Measurements from ENCODE around the gene FHOD3.
"Not testable (repeated sequence)": the region's sequence is repeated elsewhere in the genome, so short reads cannot be mapped to it uniquely, and the experiment has no call there.

FHOD3 gene

DNA sequence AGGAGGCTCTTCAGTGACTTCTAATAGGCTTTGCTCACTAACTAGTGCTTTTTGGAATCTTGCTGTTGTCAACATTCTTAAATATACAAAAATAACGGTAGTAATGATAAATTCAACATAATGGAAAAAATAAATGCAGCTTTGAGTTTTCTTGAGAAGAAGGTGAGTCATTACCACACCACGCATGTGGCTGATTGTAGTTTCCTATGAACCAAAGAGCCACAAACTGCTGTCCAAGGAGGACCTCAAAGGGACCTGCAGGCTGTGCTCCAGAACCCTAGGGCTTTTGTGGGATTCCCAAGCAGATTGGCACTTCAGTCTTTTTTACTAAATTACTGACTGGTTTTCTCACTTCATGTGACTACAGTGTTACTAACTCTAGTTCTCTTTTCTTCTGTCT, 464.6 kb downstream of the FHOD3 start (continued):
- TF ChIP-seq, protein P1, sequence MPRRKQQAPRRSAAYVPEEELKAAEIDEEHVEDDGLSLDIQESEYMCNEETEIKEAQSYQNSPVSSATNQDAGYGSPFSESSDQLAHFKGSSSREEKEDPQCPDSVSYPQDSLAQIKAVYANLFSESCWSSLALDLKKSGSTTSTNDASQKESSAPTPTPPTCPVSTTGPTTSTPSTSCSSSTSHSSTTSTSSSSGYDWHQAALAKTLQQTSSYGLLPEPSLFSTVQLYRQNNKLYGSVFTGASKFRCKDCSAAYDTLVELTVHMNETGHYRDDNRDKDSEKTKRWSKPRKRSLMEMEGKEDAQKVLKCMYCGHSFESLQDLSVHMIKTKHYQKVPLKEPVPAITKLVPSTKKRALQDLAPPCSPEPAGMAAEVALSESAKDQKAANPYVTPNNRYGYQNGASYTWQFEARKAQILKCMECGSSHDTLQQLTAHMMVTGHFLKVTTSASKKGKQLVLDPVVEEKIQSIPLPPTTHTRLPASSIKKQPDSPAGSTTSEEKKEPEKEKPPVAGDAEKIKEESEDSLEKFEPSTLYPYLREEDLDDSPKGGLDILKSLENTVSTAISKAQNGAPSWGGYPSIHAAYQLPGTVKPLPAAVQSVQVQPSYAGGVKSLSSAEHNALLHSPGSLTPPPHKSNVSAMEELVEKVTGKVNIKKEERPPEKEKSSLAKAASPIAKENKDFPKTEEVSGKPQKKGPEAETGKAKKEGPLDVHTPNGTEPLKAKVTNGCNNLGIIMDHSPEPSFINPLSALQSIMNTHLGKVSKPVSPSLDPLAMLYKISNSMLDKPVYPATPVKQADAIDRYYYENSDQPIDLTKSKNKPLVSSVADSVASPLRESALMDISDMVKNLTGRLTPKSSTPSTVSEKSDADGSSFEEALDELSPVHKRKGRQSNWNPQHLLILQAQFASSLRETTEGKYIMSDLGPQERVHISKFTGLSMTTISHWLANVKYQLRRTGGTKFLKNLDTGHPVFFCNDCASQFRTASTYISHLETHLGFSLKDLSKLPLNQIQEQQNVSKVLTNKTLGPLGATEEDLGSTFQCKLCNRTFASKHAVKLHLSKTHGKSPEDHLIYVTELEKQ (tag by site-specific recombination; IDR thresholded peaks at IDR 0.05; ENCODE audit: borderline replicate concordance): no peak
- no peak for TF ChIP-seq SCRT2 (tag by site-specific recombination; IDR thresholded peaks at IDR 0.05)

DNA sequence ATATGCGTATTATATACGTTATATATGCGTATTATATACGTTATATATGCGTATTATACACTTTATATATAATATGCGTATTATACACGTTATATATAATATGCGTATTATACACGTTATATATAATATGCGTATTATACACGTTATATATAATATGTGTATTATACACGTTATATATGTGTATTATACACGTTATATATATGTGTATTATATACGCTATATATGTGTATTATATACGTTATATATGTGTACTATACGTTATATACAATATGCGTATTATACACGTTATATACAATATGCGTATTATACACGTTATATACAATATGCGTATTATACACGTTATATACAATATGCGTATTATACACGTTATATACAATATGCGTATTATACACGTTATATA, 465.5 kb downstream of the FHOD3 start:
- H3K9me3 ChIP-seq (ENCODE audit: control insufficient read depth, insufficient read depth, low read depth, low read length); H3K4me3 ChIP-seq (ENCODE audit: low read depth, low read length); POLR2A ChIA-PET; H3K4me1 ChIP-seq (ENCODE audit: control insufficient read depth, insufficient read depth, low read length); H3K27ac ChIP-seq (ENCODE audit: extremely low read depth, low read depth, low read length); H3K36me3 ChIP-seq (ENCODE audit: control insufficient read depth in 2 of 2, insufficient read depth in 1 of 2, low read length in 2 of 2): not testable (repeated sequence)
- CTCF ChIA-PET: interaction anchor here (1.2 kb wide), 1 partner anchor 75 kb away, joined by 6 read pairs; no protein-coding TSS in a partner anchor

DNA sequence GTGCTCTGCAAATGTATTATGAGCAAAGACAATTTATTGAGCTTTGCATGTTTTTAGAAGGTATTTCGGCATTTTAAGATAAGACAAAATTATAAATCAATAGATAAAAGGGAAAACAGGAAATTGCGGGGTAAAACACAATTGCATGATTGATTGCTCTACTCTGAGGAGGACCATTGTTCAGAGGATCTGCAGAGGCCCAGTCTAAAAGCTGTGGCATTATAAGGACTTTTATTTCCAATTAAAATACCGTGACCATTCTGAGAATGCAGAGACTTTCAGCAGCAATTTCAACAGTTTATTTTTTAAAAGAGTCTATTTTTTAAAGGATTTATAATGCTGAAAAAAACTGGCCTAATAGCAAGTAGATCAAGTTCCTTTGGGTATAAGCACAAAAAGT, 469.3 kb downstream of the FHOD3 start:
- ChIA-PET CTCF (interaction anchor here (0.7 kb wide), 1 partner anchor 14 kb away, joined by 3 read pairs; no protein-coding TSS in a partner anchor), POLR2A (no interaction called here)
- Histone ChIP-seq H3K36me3 (ENCODE audit: control insufficient read depth in 2 of 2, insufficient read depth in 1 of 2, low read length in 2 of 2) (peaks cover 0 to 4% of the 10 kb centered on the region in 2 experiments; a peak in 1 of 3 replicates), H3K4me3 (ENCODE audit: low read depth, low read length) (no peak overlapping the region), H3K4me1 (ENCODE audit: control insufficient read depth, insufficient read depth, low read length) (no peaks in the 10 kb centered on the region), H3K27ac (ENCODE audit: extremely low read depth, low read depth, low read length) (no peak overlapping the region), H3K9me3 (ENCODE audit: control insufficient read depth, insufficient read depth, low read depth, low read length) (no peaks in the 10 kb centered on the region)
- 0 out of 2 replicates have a peak, but pooled peaks have one; percentile 29 for TF ChIP-seq TCF7L2 (IDR thresholded peaks at IDR 0.05; ENCODE audit: borderline replicate concordance, low read depth, low read length)
- TF ChIP-seq ZNF10 (tag by site-specific recombination; IDR thresholded peaks at IDR 0.05): no peak

DNA sequence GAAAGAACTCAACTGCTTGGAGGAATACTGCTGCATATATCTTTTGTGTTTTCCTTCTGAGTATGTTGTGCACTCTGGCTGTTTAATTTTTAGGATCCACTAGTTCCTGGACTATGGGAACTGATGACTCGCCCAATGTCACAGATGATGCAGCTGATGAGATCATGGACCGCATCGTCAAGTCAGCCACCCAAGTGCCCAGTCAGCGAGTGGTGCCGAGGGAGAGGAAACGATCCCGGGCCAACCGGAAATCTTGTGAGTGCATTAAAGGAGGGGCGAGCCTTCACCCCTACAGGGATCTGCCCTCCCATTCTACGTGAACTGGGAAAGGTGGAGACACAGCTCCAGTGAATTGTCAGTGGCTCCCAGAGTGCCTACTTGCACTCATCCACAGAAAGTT, 471.7 kb downstream of the FHOD3 start:
- Histone ChIP-seq H3K36me3 (ENCODE audit: control insufficient read depth in 2 of 2, insufficient read depth in 1 of 2, low read length in 2 of 2) (peaks cover 0 to 4% of the 10 kb centered on the region in 2 experiments; a peak in 1 of 3 replicates), H3K4me1 (ENCODE audit: control insufficient read depth, insufficient read depth, low read length) (no peaks in the 10 kb centered on the region), H3K27ac (ENCODE audit: extremely low read depth, low read depth, low read length) (no peak overlapping the region), H3K4me3 (ENCODE audit: low read depth, low read length) (no peak overlapping the region), H3K9me3 (ENCODE audit: control insufficient read depth, insufficient read depth, low read depth, low read length) (no peaks in the 10 kb centered on the region)
- TF ChIP-seq GLIS1 (tag by site-specific recombination; IDR thresholded peaks at IDR 0.05) (no peak), RBAK (tag by site-specific recombination; IDR thresholded peaks at IDR 0.05) (peak; percentile 60; the same call in 1 of the 2 replicates)
- ChIA-PET CTCF (interaction anchor here (0.5 to 2.1 kb wide), 9 partner anchors 11 to 934 kb away, joined by 3 to 6 read pairs (median 3); no protein-coding TSS in a partner anchor), POLR2A (no interaction called here)

DNA sequence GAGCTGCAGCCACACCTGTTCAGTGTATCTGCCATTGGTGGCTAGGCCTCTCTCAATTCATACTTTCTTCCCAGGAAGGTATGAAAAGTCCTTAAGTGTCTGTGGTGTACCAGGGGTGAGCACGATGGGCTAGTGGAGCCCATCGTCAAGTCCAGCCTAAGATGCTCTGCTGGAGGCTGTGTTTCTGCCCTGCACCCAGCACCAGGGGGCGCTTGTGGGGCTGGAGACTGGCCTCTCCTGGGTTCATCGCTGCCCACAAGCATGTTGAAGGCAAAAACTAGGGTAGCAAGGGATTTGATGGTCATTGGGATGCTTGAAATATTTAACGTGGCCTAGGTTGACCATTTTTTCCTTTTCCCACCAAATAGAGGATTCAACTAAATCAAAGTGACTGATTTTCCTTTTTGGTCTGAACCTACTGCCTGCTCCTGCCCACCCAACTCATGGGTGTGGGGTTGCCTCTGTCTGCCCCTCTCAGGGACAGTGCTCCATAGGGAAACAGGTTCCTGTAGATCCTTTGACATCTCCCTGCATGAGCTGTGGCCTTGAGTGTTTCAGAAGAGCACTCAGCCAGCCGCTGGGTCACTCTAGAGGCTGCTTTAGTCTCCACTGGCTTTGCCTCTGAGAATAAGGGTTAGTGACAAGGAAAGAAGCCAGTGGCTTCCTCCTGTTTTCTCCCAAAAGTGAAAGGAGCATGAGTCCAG, 472.2 kb downstream of the FHOD3 start:
- CTCF ChIA-PET: interaction anchor here (0.6 to 2.1 kb wide), 6 partner anchors 10 to 696 kb away, joined by 3 to 6 read pairs (median 3); no protein-coding TSS in a partner anchor
- TF ChIP-seq, protein P2, sequence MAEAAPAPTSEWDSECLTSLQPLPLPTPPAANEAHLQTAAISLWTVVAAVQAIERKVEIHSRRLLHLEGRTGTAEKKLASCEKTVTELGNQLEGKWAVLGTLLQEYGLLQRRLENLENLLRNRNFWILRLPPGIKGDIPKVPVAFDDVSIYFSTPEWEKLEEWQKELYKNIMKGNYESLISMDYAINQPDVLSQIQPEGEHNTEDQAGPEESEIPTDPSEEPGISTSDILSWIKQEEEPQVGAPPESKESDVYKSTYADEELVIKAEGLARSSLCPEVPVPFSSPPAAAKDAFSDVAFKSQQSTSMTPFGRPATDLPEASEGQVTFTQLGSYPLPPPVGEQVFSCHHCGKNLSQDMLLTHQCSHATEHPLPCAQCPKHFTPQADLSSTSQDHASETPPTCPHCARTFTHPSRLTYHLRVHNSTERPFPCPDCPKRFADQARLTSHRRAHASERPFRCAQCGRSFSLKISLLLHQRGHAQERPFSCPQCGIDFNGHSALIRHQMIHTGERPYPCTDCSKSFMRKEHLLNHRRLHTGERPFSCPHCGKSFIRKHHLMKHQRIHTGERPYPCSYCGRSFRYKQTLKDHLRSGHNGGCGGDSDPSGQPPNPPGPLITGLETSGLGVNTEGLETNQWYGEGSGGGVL (tag by site-specific recombination; IDR thresholded peaks at IDR 0.05): no peak
- TF ChIP-seq, protein P3, sequence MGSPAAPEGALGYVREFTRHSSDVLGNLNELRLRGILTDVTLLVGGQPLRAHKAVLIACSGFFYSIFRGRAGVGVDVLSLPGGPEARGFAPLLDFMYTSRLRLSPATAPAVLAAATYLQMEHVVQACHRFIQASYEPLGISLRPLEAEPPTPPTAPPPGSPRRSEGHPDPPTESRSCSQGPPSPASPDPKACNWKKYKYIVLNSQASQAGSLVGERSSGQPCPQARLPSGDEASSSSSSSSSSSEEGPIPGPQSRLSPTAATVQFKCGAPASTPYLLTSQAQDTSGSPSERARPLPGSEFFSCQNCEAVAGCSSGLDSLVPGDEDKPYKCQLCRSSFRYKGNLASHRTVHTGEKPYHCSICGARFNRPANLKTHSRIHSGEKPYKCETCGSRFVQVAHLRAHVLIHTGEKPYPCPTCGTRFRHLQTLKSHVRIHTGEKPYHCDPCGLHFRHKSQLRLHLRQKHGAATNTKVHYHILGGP (tag by site-specific recombination; IDR thresholded peaks at IDR 0.05): no peak
- no peak for TF ChIP-seq ZNF529 (tag by site-specific recombination; IDR thresholded peaks at IDR 0.05; ENCODE audit: insufficient replicate concordance)
- no peak for TF ChIP-seq ZBTB20 (tag by site-specific recombination; IDR thresholded peaks at IDR 0.05)
- no peak for TF ChIP-seq ZNF776 (tag by site-specific recombination; IDR thresholded peaks at IDR 0.05; ENCODE audit: borderline replicate concordance)
- no peak for TF ChIP-seq ZNF585B (tag by site-specific recombination; IDR thresholded peaks at IDR 0.05)
- no peak for TF ChIP-seq ZNF558 (tag by site-specific recombination; IDR thresholded peaks at IDR 0.05)
- TF ChIP-seq, protein P4, sequence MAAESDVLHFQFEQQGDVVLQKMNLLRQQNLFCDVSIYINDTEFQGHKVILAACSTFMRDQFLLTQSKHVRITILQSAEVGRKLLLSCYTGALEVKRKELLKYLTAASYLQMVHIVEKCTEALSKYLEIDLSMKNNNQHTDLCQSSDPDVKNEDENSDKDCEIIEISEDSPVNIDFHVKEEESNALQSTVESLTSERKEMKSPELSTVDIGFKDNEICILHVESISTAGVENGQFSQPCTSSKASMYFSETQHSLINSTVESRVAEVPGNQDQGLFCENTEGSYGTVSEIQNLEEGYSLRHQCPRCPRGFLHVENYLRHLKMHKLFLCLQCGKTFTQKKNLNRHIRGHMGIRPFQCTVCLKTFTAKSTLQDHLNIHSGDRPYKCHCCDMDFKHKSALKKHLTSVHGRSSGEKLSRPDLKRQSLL (tag by site-specific recombination; IDR thresholded peaks at IDR 0.05): no peak
- no peak for TF ChIP-seq ZNF624 (tag by site-specific recombination; IDR thresholded peaks at IDR 0.05)
- no peak for TF ChIP-seq ZNF521 (tag by site-specific recombination; IDR thresholded peaks at IDR 0.05)
- no peak for TF ChIP-seq ZNF426 (tag by site-specific recombination; IDR thresholded peaks at IDR 0.05)

More for the DNA sequence above, 472.2 kb downstream of the FHOD3 start:
- Histone ChIP-seq H3K9me3 (ENCODE audit: control insufficient read depth, insufficient read depth, low read depth, low read length) (no peaks in the 10 kb centered on the region), H3K36me3 (ENCODE audit: control insufficient read depth in 2 of 2, insufficient read depth in 1 of 2, low read length in 2 of 2) (peaks cover 0 to 4% of the 10 kb centered on the region in 2 experiments; a peak in 1 of 3 replicates), H3K4me1 (ENCODE audit: control insufficient read depth, insufficient read depth, low read length) (no peaks in the 10 kb centered on the region), H3K27ac (ENCODE audit: extremely low read depth, low read depth, low read length) (no peak overlapping the region), H3K4me3 (ENCODE audit: low read depth, low read length) (no peak overlapping the region)
- POLR2A ChIA-PET: no interaction called here
